ENCODE results near the gene ZFP36L2.
"Not testable (repeated sequence)": the region's sequence is repeated elsewhere in the genome, so short reads cannot be mapped to it uniquely, and the experiment has no call there.

Gene ZFP36L2

GRCh38 chr2:43206602-43207001 is 19.8 kb downstream of the ZFP36L2 start:
- DNase-seq, result no peak

GRCh38 chr2:43203373-43203772 is 23.0 kb downstream of the ZFP36L2 start:
- no peak for DNase-seq

- no peak for DNase-seq
Measured at GRCh38 chr2:43202289-43202688, 24.1 kb downstream of the ZFP36L2 start.

GRCh38 chr2:43201497-43201896 is 24.9 kb downstream of the ZFP36L2 start:
- no peak for DNase-seq

- DNase-seq, result no peak
Measured at GRCh38 chr2:43201016-43201415, 25.4 kb downstream of the ZFP36L2 start.

- no peak for DNase-seq
Measured at GRCh38 chr2:43199492-43200488, 26.6 kb downstream of the ZFP36L2 start.

GRCh38 chr2:43198263-43198662 is 28.1 kb downstream of the ZFP36L2 start:
- no peak for DNase-seq

- no peak for DNase-seq
Measured at GRCh38 chr2:43197588-43197896, 28.9 kb downstream of the ZFP36L2 start.

- DNase-seq, result no peak
Measured at GRCh38 chr2:43196768-43197587, 29.4 kb downstream of the ZFP36L2 start.

- DNase-seq, result no peak
Measured at GRCh38 chr2:43194121-43194869, 32.1 kb downstream of the ZFP36L2 start.

GRCh38 chr2:43193652-43194120 is 32.7 kb downstream of the ZFP36L2 start:
- no peak for DNase-seq

- DNase-seq, result no peak
Measured at GRCh38 chr2:43192744-43193651, 33.4 kb downstream of the ZFP36L2 start.

GRCh38 chr2:43191947-43192516 is 34.4 kb downstream of the ZFP36L2 start:
- DNase-seq, result no peak

- no peak for DNase-seq
Measured at GRCh38 chr2:43190311-43191052, 35.9 kb downstream of the ZFP36L2 start.

- not testable (repeated sequence) for DNase-seq
Measured at GRCh38 chr2:43189861-43190260, 36.5 kb downstream of the ZFP36L2 start.

GRCh38 chr2:43188561-43189386 is 37.6 kb downstream of the ZFP36L2 start:
- DNase-seq, result no peak

- DNase-seq, result no peak
Measured at GRCh38 chr2:43186679-43187374, 39.6 kb downstream of the ZFP36L2 start.

GRCh38 chr2:43186321-43186678 is 40.1 kb downstream of the ZFP36L2 start:
- DNase-seq, result no peak

- no peak for DNase-seq
Measured at GRCh38 chr2:43185146-43185545, 41.3 kb downstream of the ZFP36L2 start.

Measured in GF-D8 (cell line).